HG03575 (cell line): ENCODE data around the gene KIF22.
"Not testable (repeated sequence)": the region's sequence is repeated elsewhere in the genome, so short reads cannot be mapped to it uniquely, and the experiment has no call there.

ENCODE experiments used
- ATAC-seq: cut with Tn5 transposase; IDR thresholded peaks from one replicate; pipeline ENCODE4 v1.9.1; 2021; ENCODE audit not compliant: unreplicated experiment, insufficient number of reproducible peaks, low FRiP score; ENCODE audit errors: extremely low read depth

The KIF22 gene

DNA sequence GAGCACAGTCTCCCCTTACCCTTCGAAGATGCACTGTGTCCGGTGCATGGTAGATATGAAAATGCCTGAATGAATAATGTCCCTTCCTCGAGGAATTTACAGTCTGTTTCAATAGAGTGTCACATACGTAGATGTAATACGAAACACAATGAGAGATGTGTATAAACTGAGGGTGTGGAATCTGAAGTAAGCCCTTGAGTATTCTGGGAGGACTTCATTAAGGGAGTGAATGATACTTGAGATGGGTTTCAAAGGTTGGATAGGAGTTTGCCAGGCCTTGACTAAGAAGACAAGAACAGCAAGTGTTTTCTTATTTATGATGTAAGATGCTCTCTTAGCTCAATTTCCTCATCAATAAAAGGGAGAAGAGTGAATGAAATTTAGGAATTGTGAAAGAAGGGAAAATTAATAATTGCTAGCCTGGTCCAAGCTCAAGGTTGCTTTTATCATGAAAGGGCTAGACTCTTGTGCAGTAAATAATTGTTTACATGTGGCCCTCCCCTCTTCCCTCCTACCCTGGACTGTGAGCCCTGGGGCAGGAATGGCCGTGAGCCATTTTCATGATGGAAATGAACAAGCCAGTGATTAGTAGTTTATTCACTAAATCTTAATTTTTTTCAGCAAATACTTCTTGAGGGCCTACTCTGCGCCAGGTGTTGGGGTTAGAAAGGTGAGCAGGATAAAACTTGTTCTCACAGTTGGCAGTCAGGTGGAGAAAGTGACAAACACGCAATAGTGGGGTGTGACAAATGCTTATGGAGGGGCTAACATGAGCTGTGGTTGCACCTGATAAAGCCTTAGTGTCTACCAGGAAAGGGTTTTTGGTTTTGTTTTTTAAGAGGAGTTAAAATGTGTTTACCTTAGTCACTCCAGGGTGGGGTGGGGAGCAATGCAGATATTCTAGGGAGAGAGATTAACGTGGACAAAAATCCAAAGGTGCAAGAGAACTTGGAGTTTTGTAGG is 1.6 kb downstream of the KIF22 start:
- ATAC-seq, result no peak

DNA sequence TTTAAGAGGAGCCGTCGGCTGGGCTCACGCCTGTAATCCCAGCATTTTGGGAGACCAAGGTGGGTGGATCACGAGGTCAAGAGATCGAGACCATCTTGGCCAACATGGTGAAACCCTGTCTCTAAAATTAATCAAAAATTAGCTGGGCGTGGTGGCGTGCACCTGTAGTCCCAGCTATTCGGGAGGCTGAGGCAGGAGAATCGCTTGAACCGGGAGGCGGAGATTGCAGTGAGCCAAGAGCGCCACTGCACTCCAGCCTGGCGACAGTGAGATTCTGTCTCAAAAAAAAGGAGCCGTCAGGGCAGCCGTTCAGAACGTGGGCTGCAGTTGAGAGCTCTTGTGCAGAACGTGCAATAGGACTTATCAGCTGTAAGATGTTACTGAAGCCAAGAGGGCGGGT is 2.6 kb downstream of the KIF22 start:
- not testable (repeated sequence) for ATAC-seq

DNA sequence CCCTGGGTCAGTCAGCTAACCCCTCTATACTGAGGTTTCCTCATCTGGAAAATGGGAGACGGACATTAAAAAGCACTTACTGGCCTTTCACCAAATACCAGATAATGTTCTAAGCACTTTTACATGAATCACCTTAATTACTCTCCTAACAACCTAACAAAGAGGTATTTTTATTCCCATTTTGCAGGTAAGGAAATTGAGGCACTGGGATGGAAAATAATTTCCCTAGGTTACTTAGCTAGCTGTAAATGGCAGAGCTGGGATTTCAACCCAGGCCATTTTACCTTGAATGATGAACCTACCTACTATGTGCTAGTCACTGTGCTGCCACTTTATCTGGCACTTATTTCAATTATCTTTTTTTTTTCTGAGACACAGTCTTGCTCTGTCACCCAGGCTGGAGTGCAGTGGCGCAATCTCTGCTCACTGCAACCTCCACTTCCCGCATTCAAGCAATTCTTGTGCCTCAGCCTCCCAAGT is 3.7 kb downstream of the KIF22 start:
- no peak for ATAC-seq

DNA sequence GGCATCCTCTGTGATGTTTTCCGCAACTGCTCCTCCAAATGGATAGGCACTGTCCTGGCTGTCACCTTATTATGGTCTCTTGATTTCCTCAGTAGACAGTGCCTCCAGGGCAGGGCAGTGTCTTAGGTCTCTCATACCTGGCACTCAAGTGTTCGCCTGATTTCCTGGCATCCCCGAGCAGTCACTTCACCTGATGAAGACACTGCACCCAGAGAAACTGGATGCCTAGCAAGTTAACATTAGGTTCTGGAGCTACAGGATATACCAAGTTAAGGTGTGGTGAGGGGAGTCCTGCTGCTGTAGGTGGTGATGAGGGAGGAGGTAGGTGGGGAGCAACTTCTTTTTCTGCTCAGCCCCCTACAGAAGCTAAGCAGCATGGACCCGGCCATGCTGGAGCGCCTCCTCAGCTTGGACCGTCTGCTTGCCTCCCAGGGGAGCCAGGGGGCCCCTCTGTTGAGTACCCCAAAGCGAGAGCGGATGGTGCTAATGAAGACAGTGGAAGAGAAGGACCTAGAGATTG is 11.9 kb downstream of the KIF22 start:
- ATAC-seq, result no peak

DNA sequence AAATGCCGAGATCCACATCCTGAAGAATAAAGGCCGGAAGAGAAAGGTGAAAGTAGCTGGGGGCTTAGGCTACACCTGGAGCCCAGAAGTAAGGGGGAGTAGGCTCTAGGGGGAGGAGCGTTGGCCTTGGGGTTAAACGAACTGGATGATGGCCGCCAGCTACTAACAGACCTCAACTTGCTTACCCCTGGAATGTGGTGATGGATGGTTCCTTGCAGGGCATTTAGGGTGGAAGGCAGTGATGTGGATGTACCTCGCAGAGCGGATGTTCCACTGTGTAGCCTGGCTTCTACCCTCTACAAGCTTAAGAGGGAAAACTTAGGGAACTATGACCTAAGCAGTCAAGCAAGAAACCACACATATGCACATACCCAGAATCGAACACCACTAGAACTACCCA is 13.5 kb downstream of the KIF22 start:
- ATAC-seq, result no peak

DNA sequence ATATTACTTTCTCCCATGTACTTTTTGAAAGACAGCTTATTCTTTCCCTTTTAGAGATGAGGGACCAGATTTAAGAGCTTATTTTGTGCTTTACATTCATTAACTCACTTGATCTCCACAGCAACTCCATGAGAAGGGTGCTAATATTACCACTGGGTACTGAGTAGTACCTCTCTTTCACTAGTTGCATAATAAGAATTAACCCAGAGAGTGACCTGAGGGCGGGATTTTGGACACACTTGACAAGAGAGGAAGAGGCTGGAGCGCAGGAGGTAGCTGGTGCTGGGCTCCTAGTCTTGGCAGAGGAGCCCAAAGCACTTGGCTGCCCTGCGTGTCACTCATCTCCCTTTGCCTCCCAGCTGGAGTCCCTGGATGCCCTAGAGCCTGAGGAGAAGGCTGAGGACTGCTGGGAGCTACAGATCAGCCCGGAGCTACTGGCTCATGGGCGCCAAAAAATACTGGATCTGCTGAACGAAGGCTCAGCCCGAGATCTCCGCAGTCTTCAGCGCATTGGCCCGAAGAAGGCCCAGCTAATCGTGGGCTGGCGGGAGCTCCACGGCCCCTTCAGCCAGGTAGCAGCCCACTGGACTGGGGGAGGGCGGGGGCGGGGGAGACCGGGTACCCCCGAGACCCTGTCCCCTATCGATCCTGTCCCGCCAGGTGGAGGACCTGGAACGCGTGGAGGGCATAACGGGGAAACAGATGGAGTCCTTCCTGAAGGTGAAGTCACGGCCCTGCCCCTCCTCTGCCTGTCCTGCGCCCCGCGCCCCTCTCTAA is 14.1 kb downstream of the KIF22 start:
- no peak for ATAC-seq

DNA sequence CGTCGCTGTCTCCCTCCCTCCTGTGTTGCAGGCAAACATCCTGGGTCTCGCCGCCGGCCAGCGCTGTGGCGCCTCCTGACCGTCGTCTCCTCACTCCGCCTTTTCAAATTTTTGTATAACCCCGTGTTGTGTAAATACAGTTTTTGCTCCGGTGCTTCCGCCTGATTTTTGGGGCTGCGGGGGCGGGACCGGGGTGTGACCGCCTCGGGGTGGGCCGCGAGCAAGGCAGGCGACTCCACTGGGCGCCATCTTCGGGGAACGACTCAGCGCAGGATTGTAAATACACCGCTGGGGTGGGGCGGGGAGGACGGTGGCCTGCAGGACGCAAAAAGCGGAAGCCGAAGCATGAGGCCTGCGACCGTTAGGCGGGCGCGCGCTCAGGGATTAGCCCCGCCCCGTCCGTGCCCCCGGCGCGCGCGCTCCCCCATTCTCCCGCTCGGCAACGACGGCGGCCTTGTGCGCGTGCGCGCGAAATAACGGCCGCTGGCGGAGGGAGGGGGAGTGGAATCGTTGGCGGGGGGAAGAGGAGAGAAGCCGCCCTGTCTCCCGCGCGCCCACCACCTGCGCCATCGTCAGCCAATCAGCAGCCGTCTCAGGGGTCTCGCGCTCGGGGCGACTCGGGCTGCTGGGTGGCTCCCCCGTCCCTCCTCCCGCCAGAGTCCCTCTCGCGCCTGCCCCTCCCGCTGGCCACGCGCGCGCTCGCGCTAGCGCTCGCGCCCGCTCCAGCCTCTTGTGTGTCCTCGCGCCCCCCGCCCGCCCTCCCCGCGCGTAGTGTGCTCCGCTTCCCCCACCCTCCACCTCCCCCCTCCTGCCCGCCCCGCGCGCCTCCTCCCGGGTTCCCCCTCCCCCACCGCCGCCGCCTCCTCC is 14.9 kb downstream of the KIF22 start:
- ATAC-seq, result no peak

DNA sequence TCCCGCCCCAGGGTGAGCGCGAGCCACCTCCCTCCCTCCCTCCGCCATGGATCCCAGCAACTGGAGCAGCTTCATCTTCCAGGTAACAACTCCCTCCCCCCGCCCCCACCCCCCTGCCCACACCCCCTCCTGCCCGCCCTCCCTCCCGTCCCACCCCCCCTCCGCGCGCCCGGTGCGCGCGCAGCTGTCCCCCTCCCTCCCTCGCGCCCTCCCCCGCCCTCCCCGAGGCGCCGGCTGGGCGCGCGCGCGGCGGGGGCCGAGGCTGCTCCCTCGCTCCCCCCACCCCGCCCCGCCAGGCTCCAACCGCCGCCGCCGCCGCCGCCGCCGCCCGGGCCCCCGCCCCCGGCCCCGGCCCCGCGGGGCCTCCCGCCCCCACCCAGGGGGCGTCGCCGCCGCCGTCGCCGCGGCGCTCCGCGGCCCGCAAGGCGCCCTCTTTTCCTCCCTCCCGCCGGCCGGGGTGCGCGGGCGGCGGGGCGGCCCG is 15.6 kb downstream of the KIF22 start, which contains the start of gene MAZ:
Gene MAZ (plus strand): TSS at position 431 of the 481 bp plus-strand sequence. CDS start 173 bp downstream, outside the sequence.
- no peak for ATAC-seq

DNA sequence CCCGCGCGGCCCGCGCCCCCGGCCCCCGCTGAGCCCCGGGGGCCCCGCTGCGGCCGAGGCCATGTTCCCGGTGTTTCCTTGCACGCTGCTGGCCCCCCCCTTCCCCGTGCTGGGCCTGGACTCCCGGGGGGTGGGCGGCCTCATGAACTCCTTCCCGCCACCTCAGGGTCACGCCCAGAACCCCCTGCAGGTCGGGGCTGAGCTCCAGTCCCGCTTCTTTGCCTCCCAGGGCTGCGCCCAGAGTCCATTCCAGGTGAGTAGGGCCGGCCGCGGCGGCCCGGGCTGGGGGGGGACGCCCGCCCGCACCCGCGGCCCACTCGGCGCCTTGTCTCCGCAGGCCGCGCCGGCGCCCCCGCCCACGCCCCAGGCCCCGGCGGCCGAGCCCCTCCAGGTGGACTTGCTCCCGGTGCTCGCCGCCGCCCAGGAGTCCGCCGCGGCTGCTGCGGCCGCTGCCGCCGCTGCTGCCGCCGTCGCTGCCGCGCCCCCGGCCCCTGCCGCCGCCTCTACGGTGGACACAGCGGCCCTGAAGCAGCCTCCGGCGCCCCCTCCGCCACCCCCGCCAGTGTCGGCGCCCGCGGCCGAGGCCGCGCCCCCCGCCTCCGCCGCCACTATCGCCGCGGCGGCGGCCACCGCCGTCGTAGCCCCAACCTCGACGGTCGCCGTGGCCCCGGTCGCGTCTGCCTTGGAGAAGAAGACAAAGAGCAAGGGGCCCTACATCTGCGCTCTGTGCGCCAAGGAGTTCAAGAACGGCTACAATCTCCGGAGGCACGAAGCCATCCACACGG is 16.3 kb downstream of the KIF22 start:
- no peak for ATAC-seq

DNA sequence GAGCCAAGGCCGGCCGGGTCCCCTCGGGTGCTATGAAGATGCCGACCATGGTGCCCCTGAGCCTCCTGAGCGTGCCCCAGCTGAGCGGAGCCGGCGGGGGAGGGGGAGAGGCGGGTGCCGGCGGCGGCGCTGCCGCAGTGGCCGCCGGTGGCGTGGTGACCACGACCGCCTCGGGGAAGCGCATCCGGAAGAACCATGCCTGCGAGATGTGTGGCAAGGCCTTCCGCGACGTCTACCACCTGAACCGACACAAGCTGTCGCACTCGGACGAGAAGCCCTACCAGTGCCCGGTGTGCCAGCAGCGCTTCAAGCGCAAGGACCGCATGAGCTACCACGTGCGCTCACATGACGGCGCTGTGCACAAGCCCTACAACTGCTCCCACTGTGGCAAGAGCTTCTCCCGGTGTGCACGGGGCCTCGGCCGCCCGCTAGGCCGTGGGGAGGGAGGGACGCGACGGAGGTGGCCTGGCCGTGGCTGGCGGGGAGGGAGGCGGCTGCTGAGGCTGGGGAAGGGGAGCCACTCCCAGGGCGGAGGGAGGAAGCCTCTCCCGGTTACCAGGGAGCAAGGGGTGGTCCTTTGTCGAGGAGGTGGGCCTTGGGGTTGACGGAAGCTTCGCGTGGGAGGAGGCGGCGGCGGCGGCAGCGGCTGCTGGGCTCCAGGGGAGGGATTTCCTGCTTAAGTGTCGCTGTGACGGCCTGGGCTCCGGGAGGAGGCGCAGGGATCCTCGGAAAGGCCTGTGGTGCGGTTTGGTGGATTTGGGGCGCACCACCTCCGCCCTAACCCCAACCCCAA is 17.1 kb downstream of the KIF22 start:
- no peak for ATAC-seq

DNA sequence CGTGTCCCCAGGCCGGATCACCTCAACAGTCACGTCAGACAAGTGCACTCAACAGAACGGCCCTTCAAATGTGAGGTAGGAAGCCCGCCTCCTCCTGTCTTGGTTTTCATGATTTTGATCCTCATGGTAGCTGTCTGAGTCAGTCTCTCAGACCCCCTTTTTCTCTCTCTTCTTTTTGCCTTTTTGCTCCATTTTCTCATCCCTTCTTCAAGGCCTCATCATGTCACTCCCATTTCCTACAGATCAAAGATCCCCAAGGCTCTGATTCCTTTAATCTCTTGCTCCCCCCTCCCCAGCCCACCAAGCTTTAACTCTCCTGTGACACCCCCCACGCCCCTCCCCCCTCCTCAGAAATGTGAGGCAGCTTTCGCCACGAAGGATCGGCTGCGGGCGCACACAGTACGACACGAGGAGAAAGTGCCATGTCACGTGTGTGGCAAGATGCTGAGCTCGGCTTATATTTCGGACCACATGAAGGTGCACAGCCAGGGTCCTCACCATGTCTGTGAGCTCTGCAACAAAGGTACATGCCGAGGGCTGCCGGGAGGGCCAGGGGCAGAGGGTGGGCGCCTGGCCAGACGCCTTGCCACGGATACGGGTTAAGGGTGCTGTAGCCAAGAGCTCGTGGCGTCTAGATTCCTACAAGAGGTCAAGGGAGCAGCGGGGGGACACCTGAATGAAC is 17.8 kb downstream of the KIF22 start:
- ATAC-seq, result no peak

DNA sequence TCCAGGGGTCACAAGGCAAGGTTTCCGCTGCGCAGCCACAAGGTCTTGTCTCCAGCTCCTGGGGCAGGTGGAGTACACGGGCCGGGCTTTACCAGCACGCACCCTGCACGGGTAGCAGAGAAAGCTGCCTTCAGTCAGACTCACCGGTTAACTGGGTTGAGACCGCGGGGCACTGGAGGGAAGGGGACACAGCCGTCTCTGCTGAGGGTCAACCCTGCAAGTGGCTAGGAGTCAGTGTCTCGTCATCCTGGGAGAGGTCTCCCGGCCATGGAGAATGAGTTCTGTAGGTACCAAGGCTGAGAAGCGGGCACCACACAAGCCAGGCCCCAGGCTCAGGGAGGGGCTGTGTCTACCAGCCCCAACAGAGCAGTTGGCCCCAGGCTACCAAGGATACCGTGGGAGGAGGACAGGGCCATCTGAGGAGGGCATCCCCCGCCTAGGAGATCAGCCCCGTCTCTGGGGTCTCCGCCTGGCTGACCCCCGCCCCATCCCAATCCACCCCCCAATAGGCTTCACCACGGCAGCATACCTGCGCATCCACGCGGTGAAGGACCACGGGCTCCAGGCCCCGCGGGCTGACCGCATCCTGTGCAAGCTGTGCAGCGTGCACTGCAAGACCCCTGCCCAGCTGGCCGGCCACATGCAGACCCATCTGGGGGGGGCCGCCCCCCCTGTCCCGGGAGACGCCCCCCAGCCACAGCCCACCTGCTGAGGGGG is 18.6 kb downstream of the KIF22 start:
- ATAC-seq, result no peak

DNA sequence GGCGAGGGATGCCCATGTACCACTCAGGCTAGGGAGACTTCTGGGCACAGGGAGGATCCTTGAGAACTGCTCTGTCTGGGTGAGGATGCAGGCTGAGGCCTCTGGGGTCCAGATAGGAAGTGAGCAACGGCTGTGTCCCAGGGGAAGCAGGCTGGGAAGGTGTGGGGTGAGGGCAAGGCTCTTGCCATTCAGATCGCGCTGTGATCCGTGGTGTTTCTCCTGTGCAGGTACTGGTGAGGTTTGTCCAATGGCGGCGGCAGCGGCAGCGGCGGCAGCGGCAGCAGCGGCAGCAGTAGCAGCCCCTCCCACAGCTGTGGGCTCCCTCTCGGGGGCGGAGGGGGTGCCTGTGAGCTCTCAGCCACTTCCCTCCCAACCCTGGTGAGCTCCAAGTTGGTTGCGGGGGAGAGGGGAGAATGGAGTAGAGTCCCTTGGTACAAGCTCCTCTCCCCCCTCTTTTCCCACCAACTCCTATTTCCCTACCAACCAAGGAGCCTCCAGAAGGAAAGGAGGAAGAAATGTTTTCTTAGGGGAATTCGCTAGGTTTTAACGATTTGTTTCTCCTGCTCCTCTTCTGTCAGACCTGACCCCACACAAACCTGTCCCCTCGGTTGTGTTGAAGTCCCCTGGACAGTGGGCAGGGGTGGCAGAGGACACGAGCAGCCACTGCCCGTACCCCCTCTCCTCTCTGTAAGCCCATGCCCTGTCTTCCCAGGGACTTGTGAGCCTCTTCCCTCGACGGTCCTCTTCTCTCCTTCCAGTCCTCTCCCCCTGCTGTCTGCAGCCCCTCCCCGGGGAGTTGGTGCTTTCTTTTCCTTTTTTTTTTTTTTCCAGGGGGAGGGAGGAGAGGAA is 19.5 kb downstream of the KIF22 start:
- ATAC-seq, result no peak

DNA sequence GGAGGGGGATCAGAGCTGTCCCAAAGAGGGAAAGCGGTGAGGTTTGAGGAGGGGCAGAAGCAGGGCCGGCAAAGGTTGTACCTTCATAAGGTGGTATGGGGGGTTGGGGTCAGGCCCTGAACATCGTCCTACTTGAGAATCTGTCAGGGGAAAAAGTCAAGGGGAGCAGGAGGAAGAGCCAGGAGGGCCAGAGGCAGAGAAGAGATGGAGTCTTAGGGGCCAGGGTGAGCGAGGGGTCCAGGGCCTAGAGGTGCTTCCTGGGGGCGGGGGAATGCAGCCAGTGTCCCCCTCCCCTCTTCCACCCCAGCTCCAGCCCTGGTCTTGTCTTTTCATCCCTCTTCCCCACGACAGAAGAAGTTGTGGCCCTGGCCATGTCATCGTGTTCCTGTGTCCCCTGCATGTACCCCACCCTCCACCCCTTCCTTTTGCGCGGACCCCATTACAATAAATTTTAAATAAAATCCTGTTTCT is 20.2 kb downstream of the KIF22 start:
- ATAC-seq, result no peak
